GM12801 (cell line): ENCODE data around the gene CIB1.

Experiments used
- CTCF ChIP-seq: IDR thresholded peaks from one replicate; pipeline ENCODE4 v1.5.1; 2011; ENCODE audit warnings: control low read depth; ENCODE audit not compliant: insufficient read length; ENCODE audit errors: extremely low read depth

CIB1 gene

DNA sequence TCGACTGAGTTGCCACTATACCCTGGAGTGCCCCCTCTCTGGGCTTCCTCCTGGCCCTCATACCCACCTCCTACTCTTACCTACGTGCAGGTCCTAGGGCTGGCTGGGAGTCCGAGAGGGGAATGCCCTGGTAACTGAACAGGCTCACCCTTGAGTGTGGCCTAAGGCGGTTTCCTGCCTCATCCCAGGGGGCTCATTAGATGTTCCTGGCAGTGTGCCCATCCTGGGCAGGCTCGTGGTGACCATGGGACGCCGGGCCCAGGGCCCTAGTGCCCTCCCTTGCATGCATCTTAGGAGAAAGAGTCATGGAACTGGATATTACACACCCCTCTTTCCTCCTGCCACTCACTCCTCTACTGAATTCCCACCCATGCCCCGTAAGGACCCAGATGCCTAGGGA is 29.8 kb downstream of the CIB1 start:
- no peak for TF ChIP-seq CTCF

DNA sequence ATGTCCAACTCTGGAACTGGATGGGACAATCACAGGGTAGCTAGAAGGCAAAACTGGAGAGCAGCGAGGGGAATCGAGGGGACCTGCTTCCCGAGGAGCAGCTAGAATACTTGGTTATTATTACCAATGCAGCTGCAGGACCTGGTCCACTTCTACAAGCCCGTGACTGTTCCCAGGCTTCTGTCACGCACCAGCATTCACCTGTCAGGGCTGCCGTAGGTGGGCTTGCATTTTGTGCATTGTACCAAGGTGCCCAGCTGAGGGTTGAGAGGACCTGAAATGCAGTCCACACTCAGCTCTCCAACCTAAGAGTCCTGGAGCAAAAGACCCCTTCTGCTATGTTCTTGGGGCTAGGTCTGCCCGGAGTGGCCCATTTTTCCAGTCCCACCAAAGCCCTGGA is 30.3 kb downstream of the CIB1 start:
- no peak for TF ChIP-seq CTCF

- no peak for TF ChIP-seq CTCF
These were observed 30.8 kb downstream of the CIB1 start for GRCh38 chr15:90202929-90203328.

DNA sequence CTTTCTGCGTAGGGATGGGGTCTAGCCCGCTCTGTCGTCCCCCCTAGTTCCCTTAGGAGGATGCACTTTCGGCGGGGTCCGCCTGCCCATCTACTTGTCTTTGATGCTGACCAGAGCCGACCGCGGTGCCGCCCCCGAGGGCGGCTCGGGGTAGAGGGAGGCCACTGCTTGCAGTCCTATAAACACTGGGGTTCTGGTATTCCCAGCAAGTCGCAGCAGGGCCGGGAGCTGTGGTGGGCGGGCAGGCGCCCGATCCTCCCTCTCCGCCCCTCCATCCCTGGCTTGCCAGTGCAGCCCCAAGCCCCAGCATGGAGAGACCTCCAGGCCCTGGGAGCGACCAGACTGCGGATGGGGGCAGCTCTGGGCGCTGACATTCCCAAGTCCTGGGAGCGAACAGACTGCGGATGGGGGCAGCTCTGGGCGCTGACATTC is 31.8 kb downstream of the CIB1 start:
- TF ChIP-seq CTCF: no peak

DNA sequence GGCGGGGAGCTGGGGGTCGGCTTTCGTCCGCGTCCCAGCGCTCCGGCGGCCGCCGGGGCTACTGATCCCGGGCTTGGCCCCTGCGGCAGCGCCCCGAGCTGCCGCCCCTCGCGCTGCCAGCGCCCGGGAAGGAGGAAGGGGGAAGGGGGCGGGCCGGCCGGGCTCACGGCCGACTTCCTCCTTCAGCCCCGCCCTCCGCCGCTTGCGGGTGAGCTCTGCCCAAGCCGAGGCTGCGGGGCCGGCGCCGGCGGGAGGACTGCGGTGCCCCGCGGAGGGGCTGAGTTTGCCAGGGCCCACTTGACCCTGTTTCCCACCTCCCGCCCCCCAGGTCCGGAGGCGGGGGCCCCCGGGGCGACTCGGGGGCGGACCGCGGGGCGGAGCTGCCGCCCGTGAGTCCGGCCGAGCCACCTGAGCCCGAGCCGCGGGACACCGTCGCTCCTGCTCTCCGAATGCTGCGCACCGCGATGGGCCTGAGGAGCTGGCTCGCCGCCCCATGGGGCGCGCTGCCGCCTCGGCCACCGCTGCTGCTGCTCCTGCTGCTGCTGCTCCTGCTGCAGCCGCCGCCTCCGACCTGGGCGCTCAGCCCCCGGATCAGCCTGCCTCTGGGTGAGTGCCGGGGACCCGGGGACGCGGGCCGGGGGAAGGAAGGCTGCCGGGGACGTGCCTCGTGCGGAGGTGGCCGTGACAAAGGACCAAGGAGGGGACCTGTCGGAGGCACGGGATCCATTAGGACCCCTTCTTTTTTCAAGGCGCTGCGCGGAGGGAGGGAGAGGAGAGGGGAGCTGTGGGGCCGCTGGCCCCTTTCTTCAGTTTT is 32.4 kb downstream of the CIB1 start, which contains the start of gene SEMA4B:
Gene SEMA4B (plus strand): TSS at position 201 of the 814 bp plus-strand sequence. CDS start 249 bp downstream, at position 450.
- TF ChIP-seq CTCF: no peak

DNA sequence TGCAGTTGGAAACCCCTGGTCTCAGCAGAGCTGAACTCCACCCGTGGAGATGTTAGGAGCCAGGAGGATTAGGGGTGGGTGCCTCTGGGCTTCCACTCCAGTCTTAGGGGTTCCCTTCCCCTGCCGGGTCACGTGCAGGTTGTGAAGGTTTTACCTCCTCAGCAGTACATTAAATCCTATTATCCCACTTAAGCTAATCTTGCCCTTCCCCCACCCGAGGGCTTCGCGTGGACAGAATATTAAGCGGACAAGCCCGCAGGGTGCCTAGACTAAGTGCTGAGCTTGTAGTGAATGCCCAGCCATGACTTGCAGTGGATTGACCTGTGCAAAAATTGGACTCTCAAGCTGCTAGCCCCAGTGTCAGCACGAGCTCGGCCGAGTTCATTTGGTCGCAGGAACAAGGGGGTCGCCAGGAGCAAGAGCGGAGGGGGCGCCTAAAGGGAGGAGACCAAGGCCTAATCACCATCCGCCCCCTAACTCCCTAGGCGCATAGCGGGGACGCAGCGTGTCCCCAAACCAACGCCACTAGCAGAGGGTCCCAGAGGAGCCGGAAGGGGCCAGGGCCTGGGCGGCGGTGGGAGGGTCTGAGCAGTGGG is 33.1 kb downstream of the CIB1 start:
- no peak for TF ChIP-seq CTCF

DNA sequence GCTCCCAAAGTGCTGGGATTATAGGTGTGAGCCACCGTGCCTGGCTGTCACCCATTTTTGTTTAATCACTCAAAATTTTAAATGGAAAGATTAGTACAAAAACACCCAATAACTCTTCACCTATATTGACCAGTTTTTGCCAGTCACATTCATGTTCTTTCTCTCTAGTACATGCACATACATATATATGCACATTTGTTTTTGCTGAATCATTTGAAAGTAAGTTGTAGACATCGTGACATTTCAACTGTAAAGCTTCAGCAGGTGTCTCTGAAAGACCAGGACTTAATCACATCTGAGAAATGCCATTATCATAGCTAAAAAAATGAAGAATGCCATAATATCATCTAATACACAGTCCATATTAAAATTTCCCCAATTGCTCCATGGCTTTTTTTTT is 39.1 kb downstream of the CIB1 start:
- no peak for TF ChIP-seq CTCF
